GM13976 (cell line): ENCODE measurements around the gene FAM83G.

Source experiments
- DNase-seq: peaks from one replicate; pipeline ENCODE4 v3.0.0; 2012; ENCODE audit warnings: low spot score
- CTCF ChIP-seq: IDR thresholded peaks from 2 replicates; pipeline ENCODE4 v1.5.1; 2012; ENCODE audit warnings: borderline replicate concordance, mild to moderate bottlenecking; ENCODE audit not compliant: insufficient read depth; ENCODE audit errors: extremely low read depth, missing control alignments, control extremely low read depth
- in situ Hi-C: fragments of 300-500 bp; cut with MboI; formaldehyde crosslinking; loops from one replicate; pipeline ENCODE4 v1.12.0; 2022; ENCODE audit warnings: low sequenced_read_pairs, mixed read lengths, inconsistent platforms; ENCODE audit not compliant: unreplicated experiment

The FAM83G gene

GRCh38 chr17:18951941-18952842, 52.4 kb downstream of the FAM83G start, which contains the start of gene SLC5A10:
Gene SLC5A10, plus strand, starts transcription at chr17:18952165. Its CDS starts 41 bp downstream, at chr17:18952206.
- no peak for TF ChIP-seq CTCF
- in situ Hi-C loops: no loop called here
- peak; percentile 17 for DNase-seq

- in situ Hi-C loops: no loop called here
- TF ChIP-seq CTCF: no peak
- no peak for DNase-seq
These were observed 53.3 kb downstream of the FAM83G start for GRCh38 chr17:18950944-18951905.

- no peak for TF ChIP-seq CTCF
- in situ Hi-C loops: no loop called here
- no peak for DNase-seq
These were observed 54.2 kb downstream of the FAM83G start for GRCh38 chr17:18950346-18950745.

- no peak for DNase-seq
- no peak for TF ChIP-seq CTCF
- in situ Hi-C loops: loop anchor here (25.0 kb wide), 1 partner anchor 137 kb away; no protein-coding TSS in a partner anchor
These were observed 55.0 kb downstream of the FAM83G start for GRCh38 chr17:18949566-18949965.

- no peak for TF ChIP-seq CTCF
- DNase-seq: no peak
- in situ Hi-C loops: loop anchor here (25.0 kb wide), 1 partner anchor 136 kb away; no protein-coding TSS in a partner anchor
These were observed 56.0 kb downstream of the FAM83G start for GRCh38 chr17:18948476-18949006.

- DNase-seq: no peak
- in situ Hi-C loops: loop anchor here (25.0 kb wide), 1 partner anchor 136 kb away; no protein-coding TSS in a partner anchor
- no peak for TF ChIP-seq CTCF
These were observed 56.7 kb downstream of the FAM83G start for GRCh38 chr17:18947866-18948265.
